SK-N-MC (cell line): Measurements from ENCODE around the gene TSHZ2.

ENCODE experiments used
- EZH2 ChIP-seq: fragments of 200-600 bp; sonication (generic); IDR thresholded peaks from one replicate; pipeline ENCODE4 v1.6.1; 2017; ENCODE audit warnings: antibody characterized with exemption
- FOXP2 ChIP-seq: optimal IDR thresholded peaks from 2 replicates; pipeline ENCODE3; 2011; ENCODE audit warnings: mild to moderate bottlenecking, moderate library complexity; ENCODE audit not compliant: insufficient read depth; ENCODE audit errors: extremely low read length, control extremely low read depth
- POLR2AphosphoS5 ChIP-seq: IDR thresholded peaks from 2 replicates; pipeline ENCODE4 v1.6.1; 2012; ENCODE audit warnings: mild to moderate bottlenecking, low read depth, low read length, borderline replicate concordance

- no peak for TF ChIP-seq EZH2
- TF ChIP-seq POLR2AphosphoS5 = no peak
- TF ChIP-seq FOXP2 = no peak
Observed at GRCh38 chr20:52992632-52993031, 20.5 kb downstream of the TSHZ2 start.
